ENCODE results near the gene GPC1. TPM values are rescaled to one million over a fixed set of nuclear protein-coding genes. Genes with fewer than 3 reads are reported as not detected.

Gene GPC1
- total and polyA plus RNA-seq, 2 donors (not counting 1 experiment from before 2014, with no cell fraction given), result 1.2 to 3.3 TPM

- no peak overlapping the region for H2AFZ ChIP-seq (ENCODE audit: insufficient read depth, low read depth, low read length, poor library complexity, severe bottlenecking)
- H3K9me3 Mint-ChIP-seq (ENCODE audit: insufficient read depth), result no peaks in the 10 kb centered on the region
Observed at GRCh38 chr2:240396623-240397541, 38.6 kb upstream of the GPC1 start.

More at GRCh38 chr2:240396623-240397541, 38.6 kb upstream of the GPC1 start:
- no peak overlapping the region for H3K27ac Mint-ChIP-seq
- ChIA-PET POLR2A (no interaction called here), CTCF (no interaction called here)
- 89% methylated on average over 9 of the region's 12 CpGs for WGBS (ENCODE audit: insufficient coverage)
- Histone ChIP-seq H3K9ac (ENCODE audit: low read length) (no peak overlapping the region), H4K20me1 (ENCODE audit: control insufficient read depth, insufficient read depth, low read length, poor library complexity, severe bottlenecking) (no peaks in the 10 kb centered on the region), H3K36me3 (replicated peaks in 1 of 2; ENCODE audit: control extremely low read depth in 1 of 2, control insufficient read depth in 1 of 2, extremely low read depth in 1 of 2, insufficient read depth in 2 of 2, low read length in 1 of 2) (no peaks in the 10 kb centered on the region), H3K4me3 (ENCODE audit: control extremely low read depth in 1 of 5, extremely low read depth in 1 of 5, insufficient read depth in 1 of 5, low read depth in 2 of 5, low read length in 4 of 5) (no peak overlapping the region), H3K79me2 (ENCODE audit: control insufficient read depth, insufficient read depth, low read length) (no peaks in the 10 kb centered on the region), H3K4me1 (ENCODE audit: control insufficient read depth in 2 of 2, insufficient read depth in 2 of 2, low read length in 2 of 2) (no peaks in the 10 kb centered on the region), H3K4me2 (replicated peaks; ENCODE audit: low read depth, low read length, poor library complexity, severe bottlenecking) (no peak overlapping the region), H3K27me3 (replicated peaks in 1 of 4; ENCODE audit: control extremely low read depth in 1 of 4, control insufficient read depth in 3 of 4, insufficient read depth in 4 of 4, low read length in 3 of 4) (no peaks in the 10 kb centered on the region), H3K9me3 (ENCODE audit: control extremely low read depth in 1 of 3, control insufficient read depth in 2 of 3, insufficient read depth in 1 of 3, low read length in 2 of 3) (no peaks in the 10 kb centered on the region), H3K27ac (ENCODE audit: low read length in 2 of 2) (no peak overlapping the region)
- no peak overlapping the region for H3K4me3 Mint-ChIP-seq
- intact Hi-C loops (cut with micrococcal nuclease), result no loop called here
- TF ChIP-seq EZH2 (IDR thresholded peaks at IDR 0.05; ENCODE audit: borderline replicate concordance, insufficient read depth, low read depth, low read length, poor library complexity, severe bottlenecking), result no peak
- no peak for TF ChIP-seq CTCF (IDR thresholded peaks at IDR 0.05)
- peaks cover 3% of the 10 kb centered on the region for H3K27me3 Mint-ChIP-seq
- DNase-seq, result no peak
- ATAC-seq (ENCODE audit: low read depth), result no peak
- H3K4me1 Mint-ChIP-seq, result no peaks in the 10 kb centered on the region
